Measurements from ENCODE around the gene IPMK. TPM values are rescaled to one million over a fixed set of nuclear protein-coding genes. Genes with fewer than 3 reads are reported as not detected.

Gene IPMK
- total and polyA plus RNA-seq, 2 of the 8 experiments (the other 6 are each of a cell fraction or from before 2014, with no cell fraction given), result 1.3 to 7.8 TPM

DNA sequence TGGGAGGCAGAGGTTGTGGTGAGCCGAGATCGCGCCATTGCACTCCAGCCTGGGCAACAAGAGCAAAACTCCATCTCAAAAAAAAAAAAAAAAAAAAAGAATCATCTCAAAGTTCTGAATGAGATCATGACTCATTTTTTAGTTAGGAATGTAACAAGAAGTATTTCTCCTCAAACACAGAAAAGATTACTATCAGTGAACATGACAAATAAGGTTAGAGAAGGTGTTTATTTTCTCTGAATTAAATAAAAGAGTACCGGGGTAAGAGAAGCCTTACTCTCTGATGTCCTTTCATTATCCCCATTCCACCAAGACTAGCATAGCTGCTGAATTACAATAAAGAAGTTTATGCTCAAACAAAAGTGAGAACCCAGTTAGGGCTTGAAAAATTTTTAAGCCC, 50.1 kb downstream of the IPMK start:
- Histone ChIP-seq H3K27ac (ENCODE audit: low read depth, low read length) (no peak overlapping the region), H3K36me3 (ENCODE audit: control insufficient read depth in 2 of 4, insufficient read depth in 4 of 4, low read length in 3 of 4) (no peaks in the 10 kb centered on the region), H2BK120ac (replicated peaks; ENCODE audit: low read depth, low read length) (no peak overlapping the region), H3K56ac (replicated peaks; ENCODE audit: insufficient read length, low read depth, low read length) (no peak overlapping the region), H2AK5ac (ENCODE audit: low read depth, low read length) (no peak overlapping the region), H3K79me1 (ENCODE audit: low read depth, low read length) (no peaks in the 10 kb centered on the region), H4K8ac (ENCODE audit: extremely low read depth, insufficient read depth, low read length) (no peak overlapping the region), H4K5ac (ENCODE audit: insufficient read length, low read depth, low read length) (no peak overlapping the region), H4K20me1 (replicated peaks in 1 of 2; ENCODE audit: control insufficient read depth in 1 of 2, insufficient read depth in 2 of 2, low read length in 2 of 2) (peaks cover 0 to 1% of the 10 kb centered on the region in 2 experiments), H3K23ac (ENCODE audit: insufficient read length) (no peak overlapping the region), H2BK5ac (ENCODE audit: low read depth, low read length) (no peak overlapping the region), H3K4me2 (ENCODE audit: insufficient read depth in 1 of 2, low read depth in 2 of 2, low read length in 2 of 2) (no peak overlapping the region), H3K4me3 (ENCODE audit: extremely low read depth in 1 of 4, insufficient read depth in 2 of 4, low read depth in 3 of 4, low read length in 4 of 4) (no peak overlapping the region), H3K79me2 (ENCODE audit: control insufficient read depth in 1 of 2, insufficient read depth in 2 of 2, low read length in 2 of 2) (no peaks in the 10 kb centered on the region), H3K27me3 (replicated peaks in 1 of 4; ENCODE audit: control insufficient read depth in 3 of 4, extremely low read depth in 1 of 4, insufficient read depth in 3 of 4, low read length in 3 of 4) (no peaks in the 10 kb centered on the region), H2BK20ac (ENCODE audit: low read length) (no peak overlapping the region), H3K9ac (replicated peaks in 1 of 4; ENCODE audit: extremely low read depth in 1 of 4, low read depth in 3 of 4, low read length in 3 of 4) (no peak overlapping the region), H4K91ac (replicated peaks; ENCODE audit: insufficient read length, low read length) (no peak overlapping the region), H3K4ac (replicated peaks; ENCODE audit: insufficient read length, low read depth, low read length) (no peak overlapping the region), H2BK15ac (ENCODE audit: low read length) (no peak overlapping the region), H3K4me1 (replicated peaks in 1 of 4; ENCODE audit: control insufficient read depth in 3 of 4, insufficient read depth in 4 of 4, low read length in 3 of 4) (no peaks in the 10 kb centered on the region), H2BK12ac (ENCODE audit: low read depth, low read length) (no peak overlapping the region), H3K18ac (ENCODE audit: extremely low read depth, low read length) (no peak overlapping the region), H3K23me2 (ENCODE audit: low read depth, low read length) (no peaks in the 10 kb centered on the region), H3K9me3 (ENCODE audit: insufficient read depth in 2 of 2, low read depth in 1 of 2, low read length in 1 of 2) (no peaks in the 10 kb centered on the region), H3K14ac (ENCODE audit: insufficient read length) (no peak overlapping the region), H2AFZ (ENCODE audit: low read length) (no peak overlapping the region)
- ChIA-PET CTCF (ENCODE audit: partially characterized antibody) (no interaction called here), POLR2A (ENCODE audit: partially characterized antibody) (no interaction called here)
- 100% methylated on average over 1 of the region's 4 CpGs; no CpG with 5 or more reads in 1 of the 2 experiments for WGBS, 2 experiments (ENCODE audit: extremely low coverage in 1 of 2, insufficient coverage in 1 of 2, insufficient read length in 1 of 2, insufficient replicate concordance in 2 of 2, low coverage in 1 of 2, low lambda C conversion rate in 2 of 2, missing lambda C conversion rate in 1 of 2)
- FAIRE-seq, result no peak
- TF ChIP-seq, protein P1, sequence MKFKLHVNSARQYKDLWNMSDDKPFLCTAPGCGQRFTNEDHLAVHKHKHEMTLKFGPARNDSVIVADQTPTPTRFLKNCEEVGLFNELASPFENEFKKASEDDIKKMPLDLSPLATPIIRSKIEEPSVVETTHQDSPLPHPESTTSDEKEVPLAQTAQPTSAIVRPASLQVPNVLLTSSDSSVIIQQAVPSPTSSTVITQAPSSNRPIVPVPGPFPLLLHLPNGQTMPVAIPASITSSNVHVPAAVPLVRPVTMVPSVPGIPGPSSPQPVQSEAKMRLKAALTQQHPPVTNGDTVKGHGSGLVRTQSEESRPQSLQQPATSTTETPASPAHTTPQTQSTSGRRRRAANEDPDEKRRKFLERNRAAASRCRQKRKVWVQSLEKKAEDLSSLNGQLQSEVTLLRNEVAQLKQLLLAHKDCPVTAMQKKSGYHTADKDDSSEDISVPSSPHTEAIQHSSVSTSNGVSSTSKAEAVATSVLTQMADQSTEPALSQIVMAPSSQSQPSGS (IDR thresholded peaks at IDR 0.05; ENCODE audit: low read length), result no peak
- DNase-seq (ENCODE audit: low read depth in 1 of 2, low spot score in 2 of 2), result no peak

Measured in H1 (cell line).